Keratinocyte (primary cell): ENCODE data around the gene METTL9.

Experiments used
- EZH2 ChIP-seq: IDR thresholded peaks from one replicate; pipeline ENCODE4 v1.6.1; 2012; ENCODE audit warnings: inconsistent platforms, mild to moderate bottlenecking, low read length, moderate library complexity
- TF ChIP-seq, protein P1 (sequence below), 3 experiments: IDR thresholded peaks in 1 of 3; conservative IDR thresholded peaks in 1 of 3; optimal IDR thresholded peaks in 1 of 3; 2 replicates in 2 of 3; 3 replicates in 1 of 3; pipeline versions ENCODE3 to v1.5.1; 2011; ENCODE audit warnings: low read length in 3 of 3, mild to moderate bottlenecking in 3 of 3, moderate library complexity in 2 of 3, control low read depth in 1 of 3, inconsistent platforms in 1 of 3; ENCODE audit not compliant: insufficient read depth in 2 of 3; ENCODE audit errors: extremely low read depth in 1 of 3

DNA sequence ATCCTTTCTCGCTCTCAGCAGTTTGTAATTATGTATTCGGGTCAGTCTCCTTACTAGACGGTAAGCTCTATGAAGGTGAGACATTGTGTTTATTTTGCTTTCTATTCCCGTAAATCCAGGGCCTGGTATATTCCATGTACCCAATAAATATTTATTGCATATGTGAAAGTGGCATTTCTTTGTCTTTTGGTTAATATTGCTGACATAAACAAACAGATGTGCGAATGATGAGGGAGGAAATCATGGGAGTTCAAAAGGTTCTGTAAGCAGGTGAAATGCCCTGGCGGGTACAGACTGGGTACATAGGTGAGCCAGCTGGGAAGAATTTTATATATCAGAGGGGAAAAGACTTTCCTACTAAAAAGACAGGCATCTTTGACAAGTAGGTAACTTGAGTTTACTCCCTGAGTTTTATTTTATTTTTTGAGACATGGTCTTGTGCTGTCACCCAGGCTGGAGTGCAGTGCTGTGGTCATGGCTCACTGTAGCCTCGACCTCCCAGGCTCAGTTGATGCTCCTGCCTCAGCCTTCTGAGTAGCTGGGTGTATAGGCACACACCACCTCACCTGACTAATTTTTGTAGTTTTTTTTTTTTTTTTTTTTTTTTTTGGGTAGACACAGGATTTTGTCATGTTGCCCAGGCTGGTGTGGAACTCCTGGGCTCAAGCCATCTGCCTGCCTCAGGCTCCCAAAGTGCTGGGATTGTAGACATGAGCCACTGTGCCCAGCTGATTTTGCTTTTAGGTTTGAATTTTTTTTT lies 5.7 kb upstream of the METTL9 start:
- TF ChIP-seq, protein P1, sequence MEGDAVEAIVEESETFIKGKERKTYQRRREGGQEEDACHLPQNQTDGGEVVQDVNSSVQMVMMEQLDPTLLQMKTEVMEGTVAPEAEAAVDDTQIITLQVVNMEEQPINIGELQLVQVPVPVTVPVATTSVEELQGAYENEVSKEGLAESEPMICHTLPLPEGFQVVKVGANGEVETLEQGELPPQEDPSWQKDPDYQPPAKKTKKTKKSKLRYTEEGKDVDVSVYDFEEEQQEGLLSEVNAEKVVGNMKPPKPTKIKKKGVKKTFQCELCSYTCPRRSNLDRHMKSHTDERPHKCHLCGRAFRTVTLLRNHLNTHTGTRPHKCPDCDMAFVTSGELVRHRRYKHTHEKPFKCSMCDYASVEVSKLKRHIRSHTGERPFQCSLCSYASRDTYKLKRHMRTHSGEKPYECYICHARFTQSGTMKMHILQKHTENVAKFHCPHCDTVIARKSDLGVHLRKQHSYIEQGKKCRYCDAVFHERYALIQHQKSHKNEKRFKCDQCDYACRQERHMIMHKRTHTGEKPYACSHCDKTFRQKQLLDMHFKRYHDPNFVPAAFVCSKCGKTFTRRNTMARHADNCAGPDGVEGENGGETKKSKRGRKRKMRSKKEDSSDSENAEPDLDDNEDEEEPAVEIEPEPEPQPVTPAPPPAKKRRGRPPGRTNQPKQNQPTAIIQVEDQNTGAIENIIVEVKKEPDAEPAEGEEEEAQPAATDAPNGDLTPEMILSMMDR (optimal IDR thresholded peaks at IDR 0.05 in 1 of 3, IDR thresholded peaks at IDR 0.05 in 1 of 3, conservative IDR thresholded peaks at IDR 0.05 in 1 of 3; ENCODE audit: extremely low read depth in 1 of 3, insufficient read depth in 2 of 3, low read length in 3 of 3) = no peak
- TF ChIP-seq EZH2 = no peak
